Daoy (cell line): ENCODE data around the gene MAGEA3. TPM values are rescaled to one million over a fixed set of nuclear protein-coding genes. Genes with fewer than 3 reads are reported as not detected.
"Not testable (repeated sequence)": the region's sequence is repeated elsewhere in the genome, so short reads cannot be mapped to it uniquely, and the experiment has no call there.

Source experiments
- DNase-seq: peaks from one replicate; pipeline ENCODE4 v3.0.0-alpha.2; 2015; ENCODE audit warnings: low read depth
- total RNA-seq: library from RNA; depleted of rRNA; stranded (reverse); fragments of >200 nt; shearing (Covaris generic); gene quantifications from 2 replicates; pipeline ENCODE4 v1.2.3, GENCODE V29; 2014; rRNA removed

Gene MAGEA3
- 116 and 128 TPM in 2 replicates for total RNA-seq

- DNase-seq: not testable (repeated sequence)
These were observed at the start of gene MAGEA3 for GRCh38 chrX:152697952-152698931. Gene MAGEA3, plus strand, starts transcription at chrX:152698794. Its CDS starts 2,039 bp downstream, at chrX:152700833.

- DNase-seq: no peak
These were observed 46.5 kb upstream of the MAGEA3 start for GRCh38 chrX:152652060-152652459.

GRCh38 chrX:152652467-152652866 is 46.1 kb upstream of the MAGEA3 start:
- no peak for DNase-seq

- no peak for DNase-seq
These were observed 42.5 kb upstream of the MAGEA3 start for GRCh38 chrX:152656087-152656486.

- DNase-seq: no peak
These were observed 41.7 kb upstream of the MAGEA3 start for GRCh38 chrX:152656890-152657289.

- no peak for DNase-seq
These were observed 40.3 kb upstream of the MAGEA3 start for GRCh38 chrX:152658302-152658701.

GRCh38 chrX:152663086-152663485 is 35.5 kb upstream of the MAGEA3 start:
- DNase-seq: no peak

- DNase-seq: no peak
These were observed 24.5 kb upstream of the MAGEA3 start for GRCh38 chrX:152674135-152674534.

- not testable (repeated sequence) for DNase-seq
These were observed 23.9 kb upstream of the MAGEA3 start for GRCh38 chrX:152674652-152675051.

- not testable (repeated sequence) for DNase-seq
These were observed 17.6 kb upstream of the MAGEA3 start for GRCh38 chrX:152681012-152681411.

- not testable (repeated sequence) for DNase-seq
These were observed 1.8 kb downstream of the MAGEA3 start for GRCh38 chrX:152700390-152700789.

GRCh38 chrX:152706500-152706899 is 7.9 kb downstream of the MAGEA3 start:
- DNase-seq: not testable (repeated sequence)

- not testable (repeated sequence) for DNase-seq
These were observed 10.6 kb downstream of the MAGEA3 start, which contains the start of gene CSAG2 for GRCh38 chrX:152709173-152709572. Gene CSAG2, minus strand, starts transcription at chrX:152709273. Its CDS starts 161 bp downstream, at chrX:152709112.

GRCh38 chrX:152713195-152713594 is 14.6 kb downstream of the MAGEA3 start:
- not testable (repeated sequence) for DNase-seq

GRCh38 chrX:152713815-152714787 is 15.5 kb downstream of the MAGEA3 start, which contains the start of gene MAGEA2B:
Gene MAGEA2B, plus strand, starts transcription at chrX:152714628. Its CDS starts 2,479 bp downstream, at chrX:152717107.
- DNase-seq: not testable (repeated sequence)

- DNase-seq: no peak
These were observed 26.8 kb downstream of the MAGEA3 start for GRCh38 chrX:152725409-152725808.

- DNase-seq: peak; percentile 74
These were observed 34.8 kb downstream of the MAGEA3 start, which contains the start of the genes CSAG1 and MAGEA12 for GRCh38 chrX:152733261-152733975. Gene CSAG1, minus strand, starts transcription at chrX:152733721. Its CDS starts 1,261 bp downstream, at chrX:152732460. Gene MAGEA12, plus strand, starts transcription at chrX:152733757. Its CDS starts 2,405 bp downstream, at chrX:152736162.

- not testable (repeated sequence) for DNase-seq
These were observed 35.7 kb downstream of the MAGEA3 start for GRCh38 chrX:152734143-152734858.

GRCh38 chrX:152735101-152735500 is 36.5 kb downstream of the MAGEA3 start:
- DNase-seq: no peak
